GM21786 (cell line): ENCODE results near the gene DNAH5.
"Not testable (repeated sequence)": the region's sequence is repeated elsewhere in the genome, so short reads cannot be mapped to it uniquely, and the experiment has no call there.

Experiments used
- ATAC-seq: cut with Tn5 transposase; IDR thresholded peaks from one replicate; pipeline ENCODE4 v1.9.1; 2021; ENCODE audit not compliant: unreplicated experiment

DNAH5 gene

DNA sequence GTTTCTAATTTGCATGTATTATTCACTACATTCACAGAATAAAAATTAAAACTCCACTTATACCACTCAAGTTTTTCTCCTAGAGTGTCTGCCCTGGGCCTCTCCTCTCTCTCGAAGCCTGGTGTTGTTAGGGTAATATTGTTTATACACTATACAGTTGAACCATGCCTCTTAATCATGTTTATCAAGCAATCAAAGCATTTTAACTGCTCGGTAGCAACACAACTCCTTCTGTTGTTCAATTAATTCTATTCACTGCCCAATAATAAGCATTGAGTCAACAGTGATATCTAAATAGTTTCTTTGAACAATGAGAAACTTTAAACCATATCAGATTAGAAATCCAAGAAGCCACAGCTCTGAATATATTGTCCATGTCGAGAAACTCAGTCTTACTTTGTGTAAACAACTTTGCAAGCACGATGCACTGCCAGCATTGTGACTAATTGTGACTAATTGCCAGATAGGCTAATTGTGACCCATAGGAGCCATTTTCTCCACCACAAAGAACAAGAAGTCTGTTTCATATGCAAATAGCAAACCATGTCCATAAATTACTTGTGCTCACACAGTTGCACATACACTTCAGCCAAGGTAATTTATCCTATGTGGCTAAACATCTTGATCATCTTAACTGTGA, at the start of gene DNAH5:
Gene DNAH5 (minus strand): TSS at position 129 of the 640 bp plus-strand sequence. CDS start 250 bp downstream, outside the sequence.
- no peak for ATAC-seq

- ATAC-seq, result no peak
Measured at GRCh38 chr5:13993926-13994325, 49.4 kb upstream of the DNAH5 start.

DNA sequence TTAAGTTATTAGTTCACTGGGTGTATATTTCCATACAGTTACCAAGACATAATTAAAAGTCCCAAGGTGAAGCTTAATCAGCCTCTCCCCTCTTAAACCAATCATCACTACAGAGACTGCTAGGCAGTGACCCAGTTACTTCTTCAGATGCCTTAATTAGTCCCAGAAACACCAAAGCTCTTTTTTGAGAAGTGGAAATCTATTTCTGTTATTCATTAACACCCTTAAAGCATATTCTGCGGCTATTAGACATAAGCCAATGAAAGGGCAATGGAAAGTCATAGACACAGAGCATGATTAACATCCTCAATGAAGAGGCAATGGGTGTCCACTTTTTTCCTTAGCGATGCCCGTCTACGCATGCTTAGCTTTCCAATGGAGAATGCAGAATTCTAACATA, 48.3 kb upstream of the DNAH5 start:
- ATAC-seq, result no peak

DNA sequence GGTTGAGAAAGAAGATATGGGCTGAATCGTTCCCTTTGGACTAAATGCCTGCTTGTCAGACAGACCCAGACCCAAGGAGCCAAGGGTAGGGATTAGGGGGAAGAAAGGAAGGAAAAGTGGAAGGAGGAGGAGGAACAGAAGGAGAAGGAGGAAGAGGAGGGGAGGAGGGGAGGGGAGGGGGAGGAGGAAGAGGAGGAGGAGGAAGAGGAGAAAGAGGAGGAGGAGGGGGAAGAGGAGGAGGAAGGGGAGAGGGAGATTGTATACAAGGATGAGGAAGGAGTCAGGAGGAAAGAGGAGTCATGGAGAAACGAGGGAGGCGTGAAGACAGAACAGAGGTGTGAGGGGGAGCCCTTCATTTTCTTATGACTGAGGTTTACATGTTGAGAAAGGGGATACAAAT, 46.9 kb upstream of the DNAH5 start:
- ATAC-seq, result no peak

DNA sequence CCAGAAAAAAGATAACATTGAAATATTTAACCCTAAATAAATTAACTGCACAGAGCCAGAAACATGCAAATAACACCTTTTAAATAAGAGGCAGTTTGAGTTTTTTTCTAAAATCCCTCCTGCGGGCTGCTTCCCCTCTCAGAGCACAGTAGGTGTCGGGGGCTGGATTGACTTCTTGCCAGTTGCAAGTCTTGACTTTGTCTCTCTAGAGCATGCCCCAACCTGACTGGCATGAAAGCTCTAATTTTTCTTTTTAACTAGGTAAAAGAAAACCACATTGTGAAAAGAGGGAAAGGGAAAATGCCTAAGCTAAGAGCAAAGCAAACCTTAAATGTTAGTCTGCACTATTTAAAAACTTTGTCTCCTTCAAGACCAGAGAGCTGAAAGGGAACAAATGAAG, 46.4 kb upstream of the DNAH5 start:
- no peak for ATAC-seq

GRCh38 chr5:13989832-13990231, 45.3 kb upstream of the DNAH5 start:
- no peak for ATAC-seq

DNA sequence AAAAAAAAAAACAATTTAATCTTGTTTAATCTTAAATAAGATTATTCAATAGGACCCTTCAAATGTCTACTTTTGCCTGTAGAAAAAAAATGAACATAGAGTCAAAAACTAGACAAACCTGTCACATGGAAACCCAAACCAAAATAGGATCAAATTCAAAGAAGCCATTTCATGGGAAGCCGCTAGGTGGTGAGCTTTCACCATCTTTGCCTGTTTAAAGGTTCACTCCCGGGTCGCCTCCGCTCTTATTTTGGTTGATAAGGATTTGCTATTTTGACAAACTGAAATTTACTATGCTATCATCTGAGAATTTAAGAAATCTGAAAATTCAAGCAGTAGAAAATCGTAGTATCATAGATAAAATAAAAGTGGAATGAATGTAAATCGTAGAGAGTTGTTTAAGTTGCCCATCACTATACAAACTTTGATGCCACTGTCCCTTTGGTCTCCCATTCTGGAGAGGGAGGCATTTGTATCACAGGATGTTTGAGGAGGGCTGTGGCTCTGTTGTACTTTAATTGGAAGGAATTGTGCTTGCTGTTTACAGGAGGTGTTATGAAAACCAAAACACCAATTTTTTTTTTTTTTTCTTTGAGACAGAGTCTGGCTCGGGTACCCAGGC, 43.5 kb upstream of the DNAH5 start:
- ATAC-seq, result no peak

- no peak for ATAC-seq
Measured at GRCh38 chr5:13985731-13986418, 41.4 kb upstream of the DNAH5 start.

- not testable (repeated sequence) for ATAC-seq
Measured at GRCh38 chr5:13984888-13985287, 40.4 kb upstream of the DNAH5 start.

GRCh38 chr5:13976867-13977830, 32.7 kb upstream of the DNAH5 start:
- ATAC-seq, result no peak

GRCh38 chr5:13976223-13976622, 31.7 kb upstream of the DNAH5 start:
- ATAC-seq, result no peak

DNA sequence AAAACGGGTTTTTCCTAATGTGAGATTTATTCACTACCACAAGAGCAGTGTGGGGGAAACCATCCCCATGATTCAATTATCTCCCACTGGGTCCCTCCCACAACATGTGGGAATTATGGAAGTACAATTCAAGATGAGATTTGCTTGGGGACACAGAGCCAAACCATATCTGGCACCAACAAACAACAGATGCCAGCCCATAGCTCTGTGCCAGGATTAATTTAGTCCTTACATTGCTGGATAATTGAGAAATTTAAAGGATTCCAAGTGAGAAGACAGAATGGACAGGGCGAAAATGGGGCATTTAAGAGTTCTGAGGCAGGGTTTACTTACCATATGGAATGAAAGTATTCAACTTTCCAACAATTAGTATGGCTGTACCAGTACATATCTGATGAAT, 30.8 kb upstream of the DNAH5 start:
- ATAC-seq, result no peak

- ATAC-seq, result no peak
Measured at GRCh38 chr5:13973724-13974123, 29.2 kb upstream of the DNAH5 start.

DNA sequence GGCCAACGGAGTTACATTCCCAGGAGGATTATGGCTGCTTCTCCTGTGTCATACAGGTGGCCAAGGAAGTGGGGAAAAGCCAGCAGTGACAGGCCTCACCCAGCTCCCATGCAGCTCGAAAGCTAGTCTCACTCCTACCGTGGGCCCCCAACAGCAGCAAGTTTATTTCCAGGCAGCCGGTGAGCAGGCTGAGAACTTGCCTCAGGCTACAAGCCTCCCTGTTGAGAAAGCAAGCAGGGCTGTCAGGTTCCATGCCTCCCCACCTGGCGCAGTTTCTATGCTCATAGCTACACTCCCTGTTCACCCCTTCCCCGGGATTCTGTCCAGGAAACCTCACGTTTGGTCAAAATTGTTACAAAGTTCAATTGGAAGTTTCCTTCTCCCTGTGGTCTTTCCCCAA, 27.5 kb upstream of the DNAH5 start:
- ATAC-seq, result no peak

DNA sequence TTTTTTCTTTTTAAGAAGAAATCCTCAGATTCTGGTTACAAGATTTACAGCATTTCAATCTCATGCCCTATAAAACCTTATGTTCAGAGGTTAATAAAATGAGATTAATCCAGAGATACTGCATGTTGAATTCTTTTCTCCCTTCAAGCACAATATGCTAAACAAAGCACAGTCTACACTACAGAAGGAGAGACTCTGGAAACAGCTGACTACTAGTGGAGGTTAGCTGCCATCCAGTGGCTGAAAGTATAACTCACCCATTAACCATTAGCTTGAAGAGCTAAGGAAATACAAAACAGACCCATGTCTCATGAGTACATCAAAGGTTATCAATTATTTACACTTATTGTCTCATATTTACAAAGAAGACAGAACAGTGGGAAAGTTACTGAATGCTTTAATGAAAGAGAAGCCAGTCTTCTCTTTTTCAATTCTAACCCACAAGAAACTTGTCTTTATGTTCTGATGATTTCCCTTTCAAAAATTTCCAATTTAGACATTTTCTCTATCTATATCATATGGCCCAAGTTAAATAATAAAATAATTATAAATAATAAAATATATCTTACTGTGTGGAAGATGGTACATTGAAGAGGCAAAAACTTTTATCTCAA, 12.7 kb upstream of the DNAH5 start:
- ATAC-seq, result peak; percentile 80

GRCh38 chr5:13956471-13956870, 12.0 kb upstream of the DNAH5 start:
- no peak for ATAC-seq

DNA sequence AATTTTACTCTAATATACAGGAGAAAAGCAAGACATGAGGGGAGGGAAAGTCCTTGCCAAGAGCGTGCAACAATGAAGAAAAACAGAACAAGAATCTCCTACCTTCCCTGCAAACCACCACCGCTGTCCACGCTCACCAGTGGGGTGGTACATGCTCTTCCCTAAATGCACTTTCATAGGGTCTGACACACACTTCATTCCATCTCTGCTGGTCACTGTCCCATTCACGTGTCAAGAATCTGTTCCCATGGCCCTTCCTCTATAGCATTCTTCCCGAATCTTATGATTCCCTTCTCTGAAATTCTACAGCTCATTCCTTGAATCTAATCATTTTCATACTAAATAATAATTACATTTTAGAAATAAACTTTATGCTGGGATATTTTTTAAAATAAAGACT, 11.4 kb upstream of the DNAH5 start:
- ATAC-seq, result no peak

- ATAC-seq, result no peak
Measured at GRCh38 chr5:13946111-13946510, 1.6 kb upstream of the DNAH5 start.

- ATAC-seq, result no peak
Measured at GRCh38 chr5:13945271-13945670, 783 bp upstream of the DNAH5 start.

GRCh38 chr5:13943676-13944075, 812 bp downstream of the DNAH5 start:
- ATAC-seq, result no peak

DNA sequence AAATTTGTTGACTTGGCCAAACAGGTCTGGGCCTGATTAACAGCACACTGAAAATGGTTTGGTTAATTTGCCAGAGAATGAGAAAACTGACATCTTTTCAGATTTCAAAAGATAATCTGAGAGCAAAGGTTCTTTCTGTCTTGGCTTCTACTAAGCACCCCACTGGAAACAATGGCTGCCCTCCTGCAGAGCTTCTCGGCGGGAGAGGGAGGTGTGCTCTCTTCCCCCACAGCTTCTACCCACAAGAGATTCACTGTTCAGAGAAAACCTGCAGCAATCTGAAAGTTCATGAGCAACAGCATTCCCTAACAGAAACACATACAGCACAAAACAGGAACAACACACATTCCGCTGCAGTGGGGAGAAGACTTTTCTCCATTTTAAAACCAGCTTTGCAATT, 3.0 kb downstream of the DNAH5 start:
- no peak for ATAC-seq
